ENCODE measurements around the gene CFAP92.

Gene CFAP92

GRCh38 chr3:128902426-128902825 lies 91.5 kb downstream of the CFAP92 start:
- TF ChIP-seq CTCF (conservative IDR thresholded peaks at IDR 0.05) = no peak
- H3K27ac ChIP-seq = no peak overlapping the region

GRCh38 chr3:128895843-128896697 lies 97.8 kb downstream of the CFAP92 start:
- no peak for TF ChIP-seq CTCF (conservative IDR thresholded peaks at IDR 0.05)
- no peak overlapping the region for H3K27ac ChIP-seq

- TF ChIP-seq CTCF (conservative IDR thresholded peaks at IDR 0.05) = no peak
- H3K27ac ChIP-seq = no peak overlapping the region
These were observed 104.6 kb downstream of the CFAP92 start for GRCh38 chr3:128889139-128889894.

GRCh38 chr3:128884992-128885391 lies 108.9 kb downstream of the CFAP92 start:
- H3K27ac ChIP-seq = no peak overlapping the region
- TF ChIP-seq CTCF (conservative IDR thresholded peaks at IDR 0.05) = no peak

- H3K27ac ChIP-seq = no peak overlapping the region
- no peak for TF ChIP-seq CTCF (conservative IDR thresholded peaks at IDR 0.05)
These were observed 111.2 kb downstream of the CFAP92 start for GRCh38 chr3:128882719-128883118.

GRCh38 chr3:128881576-128881975 lies 112.3 kb downstream of the CFAP92 start:
- TF ChIP-seq CTCF (conservative IDR thresholded peaks at IDR 0.05) = no peak
- H3K27ac ChIP-seq = no peak overlapping the region

- peak overlapping the region; percentile 89; the same call in 1 of the 2 replicates for H3K27ac ChIP-seq
These were observed 113.4 kb downstream of the CFAP92 start for GRCh38 chr3:128880455-128880854.

GRCh38 chr3:128879991-128880390 lies 113.9 kb downstream of the CFAP92 start:
- H3K27ac ChIP-seq = peak overlapping the region; percentile 89
- no peak for TF ChIP-seq CTCF (conservative IDR thresholded peaks at IDR 0.05)
